Nephron (organoid): ENCODE measurements around the gene MRAS.

Experiments used
- H3K27ac Mint-ChIP-seq, 3 experiments: 2 replicates each; pipeline ENCODE4 v1.8.0; 2020; ENCODE audit warnings: mixed read lengths in 3 of 3, mild to moderate bottlenecking in 2 of 3, moderate library complexity in 1 of 3
- H3K27me3 Mint-ChIP-seq: 2 replicates; pipeline ENCODE4 v1.8.0; 2021; ENCODE audit warnings: low read depth, mild to moderate bottlenecking, moderate library complexity, mixed read lengths
- H3K36me3 Mint-ChIP-seq: 2 replicates; pipeline ENCODE4 v1.8.0; 2020; ENCODE audit warnings: low read depth, mixed read lengths
- H3K4me1 Mint-ChIP-seq: 2 replicates; pipeline ENCODE4 v1.8.0; 2020; ENCODE audit warnings: mixed read lengths
- H3K4me3 Mint-ChIP-seq, 3 experiments: 2 replicates each; pipeline ENCODE4 v1.8.0; 2020; ENCODE audit warnings: mild to moderate bottlenecking in 3 of 3, mixed read lengths in 3 of 3, moderate library complexity in 2 of 3
- H3K9me3 Mint-ChIP-seq: 2 replicates; pipeline ENCODE4 v1.8.0; 2020; ENCODE audit warnings: mixed read lengths
- CTCF ChIP-seq, 3 experiments: fragments of 200-600 bp; sonication (generic); IDR thresholded peaks; one replicate each; pipeline ENCODE4 v1.5.0; 2021; ENCODE audit warnings: antibody characterized with exemption in 3 of 3; ENCODE audit not compliant: unreplicated experiment in 3 of 3

Gene MRAS

GRCh38 chr3:138347960-138348753, at the start of gene MRAS:
MRAS (plus strand) TSS chr3:138348579; CDS start chr3:138372884, 24,305 bp downstream.
- Mint-ChIP-seq H3K27ac (peak within 1 kb of the TSS; percentile 85 to 97 (median 88)), H3K36me3 (no peaks in the 10 kb centered on the region), H3K27me3 (peaks cover 12% of the 10 kb centered on the region), H3K9me3 (no peaks in the 10 kb centered on the region), H3K4me3 (peak within 1 kb of the TSS; percentile 93 to 99 (median 98)), H3K4me1 (peaks cover 29% of the 10 kb centered on the region)
- peak; percentile 49 to 65 (median 50) for TF ChIP-seq CTCF (IDR thresholded peaks at IDR 0.05; ENCODE audit: unreplicated experiment in 3 of 3)

GRCh38 chr3:138300647-138301046, 47.7 kb upstream of the MRAS start:
- Mint-ChIP-seq H3K27ac (no peak overlapping the region), H3K9me3 (peaks cover 3% of the 10 kb centered on the region), H3K4me3 (no peak overlapping the region), H3K36me3 (peaks cover 15% of the 10 kb centered on the region), H3K4me1 (no peaks in the 10 kb centered on the region), H3K27me3 (no peaks in the 10 kb centered on the region)
- TF ChIP-seq CTCF (IDR thresholded peaks at IDR 0.05; ENCODE audit: unreplicated experiment in 3 of 3): no peak

GRCh38 chr3:138303474-138303873, 44.9 kb upstream of the MRAS start:
- Mint-ChIP-seq H3K4me1 (no peaks in the 10 kb centered on the region), H3K9me3 (peaks cover 15% of the 10 kb centered on the region)

GRCh38 chr3:138307899-138308298, 40.5 kb upstream of the MRAS start:
- no peak for TF ChIP-seq CTCF (IDR thresholded peaks at IDR 0.05; ENCODE audit: unreplicated experiment in 3 of 3)
- no peaks in the 10 kb centered on the region for H3K4me1 Mint-ChIP-seq
- H3K9me3 Mint-ChIP-seq: peaks cover 38% of the 10 kb centered on the region
- peaks cover 10% of the 10 kb centered on the region for H3K36me3 Mint-ChIP-seq
- no peak overlapping the region for H3K4me3 Mint-ChIP-seq
- no peak overlapping the region for H3K27ac Mint-ChIP-seq
- peaks cover 17% of the 10 kb centered on the region for H3K27me3 Mint-ChIP-seq

More at GRCh38 chr3:138303474-138303873, 44.9 kb upstream of the MRAS start:
- H3K4me3 Mint-ChIP-seq: no peak overlapping the region
- peaks cover 20% of the 10 kb centered on the region for H3K36me3 Mint-ChIP-seq
- H3K27me3 Mint-ChIP-seq: peaks cover 6% of the 10 kb centered on the region
- no peak for TF ChIP-seq CTCF (IDR thresholded peaks at IDR 0.05; ENCODE audit: unreplicated experiment in 3 of 3)
- no peak overlapping the region for H3K27ac Mint-ChIP-seq

GRCh38 chr3:138308783-138309182, 39.6 kb upstream of the MRAS start:
- Mint-ChIP-seq H3K27ac (no peak overlapping the region), H3K27me3 (peaks cover 17% of the 10 kb centered on the region), H3K4me3 (no peak overlapping the region), H3K36me3 (peaks cover 10% of the 10 kb centered on the region), H3K4me1 (no peaks in the 10 kb centered on the region), H3K9me3 (peaks cover 38% of the 10 kb centered on the region)
- no peak for TF ChIP-seq CTCF (IDR thresholded peaks at IDR 0.05; ENCODE audit: unreplicated experiment in 3 of 3)

- peaks cover 36% of the 10 kb centered on the region for H3K9me3 Mint-ChIP-seq
- H3K4me3 Mint-ChIP-seq: no peak overlapping the region
- TF ChIP-seq CTCF (IDR thresholded peaks at IDR 0.05; ENCODE audit: unreplicated experiment in 3 of 3): no peak
- peaks cover 17% of the 10 kb centered on the region for H3K27me3 Mint-ChIP-seq
- peaks cover 10% of the 10 kb centered on the region for H3K36me3 Mint-ChIP-seq
- H3K27ac Mint-ChIP-seq: no peak overlapping the region
- H3K4me1 Mint-ChIP-seq: no peaks in the 10 kb centered on the region
Measured at GRCh38 chr3:138310494-138310893, 37.9 kb upstream of the MRAS start.
